AG20443 (cell line): ENCODE measurements around the gene CUX1.
"Not testable (repeated sequence)": the region's sequence is repeated elsewhere in the genome, so short reads cannot be mapped to it uniquely, and the experiment has no call there.

Experiments
- DNase-seq: peaks from one replicate; pipeline ENCODE4 v3.0.0; 2012; ENCODE audit warnings: low spot score, mixed read lengths

Gene CUX1

DNA sequence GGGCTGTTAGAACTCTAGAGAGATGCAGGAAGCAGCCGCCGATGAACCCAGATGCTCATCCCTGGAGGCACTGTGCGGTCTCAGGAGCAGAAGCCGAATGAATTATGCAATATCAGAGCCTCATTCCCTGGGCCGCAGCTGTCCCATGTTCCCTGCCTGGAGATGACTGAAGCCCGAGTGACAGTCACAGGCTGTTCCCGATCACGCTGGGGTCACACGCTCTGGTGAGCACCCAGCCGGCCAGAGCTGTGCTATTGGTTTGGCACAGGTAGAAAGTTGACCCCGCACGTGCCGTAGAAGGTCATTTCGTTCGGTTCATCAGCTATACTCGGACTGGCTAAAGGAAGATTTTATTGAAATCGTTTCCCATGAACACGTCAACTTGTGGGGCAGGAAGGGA is 328.7 kb downstream of the CUX1 start:
- no peak for DNase-seq

DNA sequence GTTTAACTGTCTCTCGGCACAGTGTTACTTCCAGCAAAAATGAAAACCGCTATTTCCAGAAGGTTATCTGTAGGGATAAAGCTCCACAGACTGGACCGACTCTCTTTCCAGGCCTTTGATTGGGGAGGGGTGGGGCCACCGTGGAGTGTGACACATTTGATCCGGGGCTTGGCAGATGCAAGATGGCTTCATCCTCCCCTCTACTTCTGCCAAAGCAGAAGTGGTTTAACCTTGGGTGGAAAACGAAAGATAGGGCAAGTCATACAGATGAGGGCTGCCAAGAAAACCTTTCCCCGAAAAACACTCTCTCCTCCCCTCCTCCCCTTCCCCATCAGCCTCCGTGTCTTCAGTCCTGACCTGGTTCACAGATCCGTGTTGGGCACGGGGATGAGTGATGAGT is 329.6 kb downstream of the CUX1 start:
- DNase-seq, result peak; percentile 39

DNA sequence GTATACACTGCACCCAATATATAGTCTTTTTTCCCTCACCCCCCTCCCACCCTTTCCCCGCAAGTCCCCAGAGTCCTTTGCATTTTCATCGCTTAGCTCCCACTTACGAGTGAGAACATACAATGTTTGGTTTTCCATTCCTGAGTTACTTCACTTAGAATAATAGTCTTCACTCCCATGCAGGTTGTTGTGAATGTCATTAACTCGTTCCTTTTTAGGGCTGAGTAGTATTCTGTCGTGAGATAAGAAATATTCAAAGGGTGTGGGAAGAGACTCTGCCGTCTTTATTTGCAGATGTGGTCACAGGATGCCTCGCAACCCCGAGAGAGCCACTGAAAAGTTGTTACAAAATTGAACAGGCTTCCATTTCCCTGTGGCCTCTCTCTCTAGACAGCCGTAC is 331.4 kb downstream of the CUX1 start:
- DNase-seq, result no peak

DNA sequence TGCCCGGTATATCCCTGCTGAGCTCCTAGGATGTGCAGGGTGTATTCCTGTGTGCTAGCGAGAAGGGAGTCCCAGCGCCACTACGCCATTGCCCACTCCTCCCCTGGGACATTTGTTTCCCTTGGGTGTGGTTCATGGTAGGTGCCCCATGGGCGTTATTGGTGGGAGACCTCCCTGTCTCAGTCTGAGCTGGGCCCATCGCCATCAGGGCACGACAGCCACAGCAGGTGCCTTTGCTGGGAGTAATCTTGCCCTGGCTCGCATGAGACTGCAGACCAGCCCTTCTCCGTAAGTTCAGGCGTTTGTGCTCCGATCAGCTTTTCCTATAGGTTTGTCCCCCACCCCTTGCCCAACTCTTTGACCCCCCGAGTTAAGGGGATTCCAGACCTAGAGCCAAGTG is 332.0 kb downstream of the CUX1 start:
- no peak for DNase-seq

DNA sequence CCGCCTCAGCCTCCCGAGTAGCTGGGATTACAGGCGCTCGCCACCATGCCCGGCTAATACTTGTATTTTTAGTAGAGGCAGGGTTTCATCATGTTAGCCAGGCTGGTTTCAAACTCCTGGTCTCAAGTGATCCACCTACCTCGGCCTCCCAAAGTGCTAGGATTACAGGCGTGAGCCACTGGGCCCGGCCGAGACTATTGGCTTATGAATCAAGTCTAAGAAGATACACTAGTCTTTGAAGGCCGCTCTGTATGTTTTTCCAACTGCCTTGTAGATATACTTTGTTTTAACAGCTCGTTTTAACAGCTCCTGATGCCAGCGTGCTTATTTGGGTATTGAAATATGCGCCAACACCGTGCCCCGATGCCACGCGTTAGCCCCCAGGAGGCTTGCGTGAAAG is 332.8 kb downstream of the CUX1 start:
- DNase-seq, result no peak

DNA sequence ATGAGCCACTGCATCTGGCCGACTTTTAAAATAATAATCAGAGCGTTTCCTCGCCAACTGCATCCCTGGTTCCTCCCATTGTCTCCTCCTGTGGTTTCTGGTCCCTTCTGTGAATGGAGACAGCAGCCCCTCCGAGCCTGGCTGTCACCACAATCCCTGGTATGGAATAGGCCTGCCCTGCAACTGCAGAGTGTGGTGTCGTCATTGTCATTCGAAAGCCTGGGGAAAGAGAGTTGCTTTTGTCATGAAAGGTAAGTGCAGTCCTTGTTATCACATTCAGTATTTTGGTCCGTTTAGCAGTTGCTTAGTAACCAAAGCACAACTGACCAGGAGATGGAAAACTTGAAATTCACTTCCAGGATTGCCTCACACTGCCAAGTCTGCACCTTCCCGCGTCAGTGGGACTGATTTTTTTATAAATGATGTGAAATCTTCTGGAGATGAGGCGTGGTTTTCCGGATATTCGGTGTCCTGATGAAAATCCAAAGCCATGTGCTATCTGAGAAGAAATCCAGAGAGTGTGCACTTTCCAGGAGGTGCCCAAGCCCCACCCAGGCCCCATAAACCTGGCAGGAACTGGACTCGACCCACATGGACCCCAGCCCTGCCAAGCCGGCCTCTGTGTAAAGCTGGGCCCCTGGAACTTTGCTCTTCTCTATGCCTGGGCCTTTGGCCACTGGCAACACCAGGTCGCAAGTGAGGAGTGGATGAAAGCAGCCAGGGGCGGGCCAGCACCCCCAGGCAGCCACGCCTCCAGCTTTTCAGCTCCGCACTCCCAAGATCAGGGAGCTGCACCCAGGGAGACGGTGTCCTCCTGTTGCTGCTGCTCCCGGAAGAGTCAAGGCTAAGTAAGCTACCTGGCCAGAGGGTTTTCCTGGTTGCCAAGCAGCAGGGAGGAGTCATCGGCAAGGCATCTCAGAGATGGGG is 335.5 kb downstream of the CUX1 start:
- no peak for DNase-seq

DNA sequence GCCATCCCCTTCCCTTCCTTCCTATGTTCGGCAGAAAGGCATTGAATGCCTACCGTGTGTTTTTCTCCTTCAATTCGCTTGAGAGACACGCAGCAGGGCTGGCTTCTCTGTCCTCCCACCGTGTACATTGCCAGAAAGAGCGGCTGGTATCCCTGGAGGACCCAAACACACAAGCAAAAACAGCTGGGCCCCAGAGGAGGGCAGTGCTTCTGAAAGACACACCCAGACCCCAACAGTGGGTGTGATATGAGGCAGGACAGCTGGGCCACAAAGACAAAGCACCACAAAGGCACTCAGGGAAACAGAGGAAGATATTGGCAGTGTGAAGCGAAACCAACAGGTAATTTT is 336.1 kb downstream of the CUX1 start:
- no peak for DNase-seq

DNA sequence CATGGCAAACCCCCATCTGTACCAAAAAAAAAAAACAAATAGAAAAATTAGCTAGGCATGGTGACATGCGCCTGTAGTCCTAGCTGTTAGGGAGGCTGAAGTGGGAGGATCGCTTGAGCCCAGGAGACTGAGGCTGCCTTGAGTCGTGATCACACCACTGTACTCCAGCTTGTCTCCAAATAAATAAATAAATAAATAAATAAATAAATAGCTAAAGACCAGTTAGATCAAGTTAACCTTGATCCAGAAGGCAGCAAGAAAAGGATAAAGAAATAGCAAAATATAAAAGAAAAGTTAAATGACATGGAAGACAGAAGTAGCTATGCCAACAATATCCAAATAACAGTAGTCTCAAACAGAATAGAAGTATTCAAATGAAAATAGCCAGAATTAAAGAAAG is 337.0 kb downstream of the CUX1 start:
- DNase-seq, result no peak

DNA sequence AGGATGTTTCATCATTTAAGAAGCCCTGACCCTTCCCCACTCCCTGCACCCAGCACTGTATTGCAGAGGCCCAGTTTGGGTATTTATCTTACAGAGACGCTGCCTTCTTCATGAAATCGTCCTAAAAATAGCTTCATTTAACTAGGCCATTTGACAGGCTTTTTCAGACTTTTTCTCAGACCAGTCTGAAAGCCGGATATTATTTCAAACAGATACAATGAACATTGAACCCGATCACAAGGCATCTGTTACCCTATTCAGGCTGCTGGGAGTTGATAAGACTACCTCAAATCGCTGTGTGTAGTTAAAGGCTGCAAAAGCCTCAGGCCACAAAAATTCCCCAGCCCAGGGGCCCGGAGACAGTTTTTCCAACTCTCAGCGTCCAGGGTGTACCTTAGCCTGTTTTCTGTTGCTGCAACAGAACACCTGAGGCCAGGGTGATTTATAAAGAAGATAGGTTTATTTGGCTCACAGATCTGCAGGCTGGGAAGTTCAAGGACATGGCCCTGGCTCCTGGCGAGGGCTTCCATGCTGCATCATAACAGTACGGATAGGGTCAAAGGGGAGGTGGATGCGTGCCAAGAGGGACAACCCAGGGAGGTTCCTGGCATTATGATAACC is 338.5 kb downstream of the CUX1 start:
- no peak for DNase-seq

DNA sequence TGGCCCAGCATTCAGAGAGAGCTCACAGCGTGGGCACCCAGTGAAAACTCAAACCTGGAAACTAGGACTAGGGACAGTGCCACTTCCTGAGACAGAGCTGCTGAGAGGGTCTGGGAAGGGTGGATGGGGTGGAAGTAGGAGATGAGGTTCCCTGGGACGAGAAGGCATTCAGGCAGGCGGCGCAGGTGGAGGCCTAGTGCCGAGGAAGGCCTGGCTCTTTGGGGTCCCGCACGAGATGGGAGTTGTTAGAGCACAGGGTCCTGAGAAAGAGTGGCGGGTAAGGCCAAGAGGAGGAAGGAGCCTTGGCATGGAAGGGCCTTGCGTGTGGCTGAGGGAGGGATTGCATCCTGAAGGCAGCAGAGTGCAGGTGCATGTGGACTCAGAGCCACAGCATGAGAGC is 339.4 kb downstream of the CUX1 start:
- DNase-seq, result no peak

DNA sequence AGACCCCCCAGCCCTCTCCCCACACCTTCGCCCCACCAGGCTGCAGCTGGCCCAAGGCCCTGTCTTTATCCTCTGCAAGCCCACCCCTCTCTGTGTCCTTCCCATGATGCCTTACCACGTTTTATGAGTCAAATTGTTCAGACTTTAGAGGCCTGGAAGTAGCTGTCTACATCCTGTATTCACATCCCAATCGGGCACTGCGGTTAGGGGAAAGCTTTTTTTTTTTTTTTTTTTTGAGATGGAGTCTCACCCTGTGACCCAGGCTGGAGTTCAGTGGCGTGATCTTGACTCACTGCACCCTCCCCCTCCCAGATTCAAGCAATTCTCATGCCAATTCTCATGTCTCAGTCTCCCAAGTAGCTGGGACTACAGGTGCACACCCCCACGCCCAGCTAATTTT is 347.7 kb downstream of the CUX1 start:
- DNase-seq, result no peak

DNA sequence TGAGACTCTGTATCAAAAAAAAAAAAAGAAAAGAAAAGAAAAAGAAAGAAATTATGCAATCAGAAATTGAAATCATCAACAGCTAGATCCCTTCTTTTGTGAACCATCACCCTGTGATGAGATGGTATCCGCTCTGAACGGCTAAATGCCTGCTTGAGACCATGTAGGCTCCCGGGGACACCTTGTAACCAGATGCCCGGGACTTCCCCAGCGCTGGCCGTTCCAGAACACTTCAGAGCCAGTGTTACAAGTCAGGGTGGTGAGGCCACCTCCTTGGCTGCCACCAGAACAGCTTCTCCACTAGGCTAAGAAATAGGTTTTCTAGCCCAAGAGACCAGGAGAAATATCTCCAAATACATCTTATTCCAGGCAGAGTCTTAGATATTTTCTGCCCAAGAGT is 349.8 kb downstream of the CUX1 start:
- no peak for DNase-seq

DNA sequence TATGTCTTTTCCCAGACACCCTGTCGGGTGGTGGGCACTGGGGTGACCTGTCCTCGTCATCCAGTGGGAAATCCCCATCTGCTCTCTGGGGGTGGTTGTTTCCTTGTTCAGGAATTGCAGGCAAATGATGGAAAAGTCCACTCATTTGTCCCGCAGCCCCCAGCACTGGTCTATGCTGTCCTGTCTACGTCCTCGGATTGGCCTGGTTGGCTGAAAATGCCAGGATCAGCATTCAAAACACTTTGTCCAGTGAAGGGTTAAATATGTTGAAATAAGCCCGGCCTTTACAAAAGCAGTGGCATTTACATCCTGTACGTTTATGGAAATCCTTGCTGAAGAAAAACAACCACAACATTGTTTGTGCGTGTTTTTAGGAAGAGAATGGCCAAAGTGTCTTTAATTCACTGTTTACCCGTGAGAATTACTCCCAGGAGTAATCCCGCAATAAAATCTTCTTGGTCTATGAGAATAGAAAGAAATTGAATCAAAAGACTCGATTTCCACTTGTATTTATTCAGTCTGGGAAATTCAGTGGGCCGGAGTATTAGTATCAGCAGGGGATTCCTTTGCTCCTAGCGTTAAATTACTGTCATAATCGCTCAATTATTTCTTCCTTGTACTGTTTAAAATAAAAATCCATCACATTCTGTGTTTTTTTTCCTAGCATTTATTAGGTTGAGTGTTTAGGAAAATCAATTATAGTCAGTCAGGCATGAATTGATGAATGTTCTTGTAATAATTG is 352.4 kb downstream of the CUX1 start:
- DNase-seq, result no peak

DNA sequence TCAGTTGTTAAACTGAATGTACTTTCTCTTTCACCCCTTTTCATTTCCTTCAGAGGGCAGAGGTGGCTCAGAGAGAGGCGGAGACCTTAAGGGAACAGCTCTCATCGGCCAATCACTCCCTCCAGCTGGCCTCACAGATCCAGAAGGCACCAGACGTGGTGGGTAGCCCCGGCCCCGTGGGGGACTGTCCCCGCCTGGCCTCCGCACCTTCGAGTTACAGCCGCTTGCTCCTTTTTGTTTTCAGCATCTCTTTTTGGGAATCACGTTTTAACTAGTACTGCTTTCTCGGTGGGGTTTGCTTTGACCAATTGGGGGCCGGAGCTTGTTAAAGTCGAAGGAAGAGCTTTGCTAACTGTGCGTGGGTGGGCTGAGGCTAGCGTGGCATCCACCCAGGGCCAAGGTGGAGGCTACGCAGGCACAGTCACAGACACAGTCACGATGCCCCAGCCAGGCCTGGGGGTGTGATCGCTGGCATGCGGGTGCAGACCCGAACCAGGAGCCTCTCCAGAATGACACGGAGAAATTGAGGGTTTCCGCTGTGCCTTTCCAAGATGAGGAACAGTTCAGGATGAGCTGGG is 353.1 kb downstream of the CUX1 start:
- no peak for DNase-seq

DNA sequence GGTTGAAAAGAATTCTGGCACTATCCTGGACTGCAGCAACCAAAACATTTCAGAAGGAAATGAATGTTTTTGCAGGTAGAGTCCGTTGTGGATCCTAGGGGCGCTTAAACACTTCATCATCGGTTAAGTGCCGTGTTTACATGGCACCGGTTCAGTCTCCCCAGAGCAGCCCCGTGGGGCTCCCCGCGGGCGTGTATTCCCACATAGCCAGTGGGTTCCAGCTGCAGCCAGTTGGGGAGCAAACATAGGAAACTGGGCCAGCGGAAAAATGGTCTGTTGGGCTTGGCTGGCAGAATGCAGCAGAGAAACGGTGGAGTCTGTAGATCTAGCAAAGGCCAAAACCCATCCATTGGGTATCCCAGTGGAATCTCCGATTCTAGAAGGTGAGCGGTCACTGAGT is 356.2 kb downstream of the CUX1 start:
- DNase-seq, result no peak

DNA sequence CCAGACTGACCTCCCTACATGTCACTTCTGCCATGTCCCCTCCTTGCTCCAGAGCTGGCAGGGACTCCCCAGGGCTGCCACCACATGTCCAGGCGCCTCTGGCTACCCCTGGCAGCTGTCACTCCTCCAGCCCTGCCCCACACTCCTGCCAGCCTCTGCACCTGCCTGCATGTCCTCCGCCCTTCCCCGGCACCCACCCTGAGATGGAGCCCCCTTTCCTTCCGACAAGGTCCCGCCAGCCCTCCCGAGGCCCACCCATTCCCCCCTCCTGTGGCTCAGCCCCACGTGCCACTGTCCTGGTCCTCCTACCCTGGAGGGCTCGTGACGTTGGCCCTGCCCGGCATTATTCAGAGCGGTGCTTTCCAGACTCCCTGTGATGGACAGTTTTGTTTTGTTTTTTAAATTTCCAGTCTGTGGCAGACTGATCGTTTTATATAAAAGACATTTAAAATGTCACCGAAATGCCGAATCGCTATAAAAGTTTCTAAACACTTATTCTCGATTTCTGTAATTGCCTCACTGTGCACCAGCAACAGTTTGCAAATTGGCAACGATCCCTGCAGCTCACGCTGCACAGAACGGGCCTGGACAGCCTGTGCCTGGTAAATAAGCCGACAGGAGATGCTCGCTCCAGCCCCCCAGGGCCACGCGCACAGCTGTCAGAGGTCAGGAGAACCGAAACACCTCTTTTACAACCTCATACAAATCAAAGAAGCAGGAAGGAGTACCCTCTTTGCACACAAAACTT is 358.2 kb downstream of the CUX1 start:
- no peak for DNase-seq

DNA sequence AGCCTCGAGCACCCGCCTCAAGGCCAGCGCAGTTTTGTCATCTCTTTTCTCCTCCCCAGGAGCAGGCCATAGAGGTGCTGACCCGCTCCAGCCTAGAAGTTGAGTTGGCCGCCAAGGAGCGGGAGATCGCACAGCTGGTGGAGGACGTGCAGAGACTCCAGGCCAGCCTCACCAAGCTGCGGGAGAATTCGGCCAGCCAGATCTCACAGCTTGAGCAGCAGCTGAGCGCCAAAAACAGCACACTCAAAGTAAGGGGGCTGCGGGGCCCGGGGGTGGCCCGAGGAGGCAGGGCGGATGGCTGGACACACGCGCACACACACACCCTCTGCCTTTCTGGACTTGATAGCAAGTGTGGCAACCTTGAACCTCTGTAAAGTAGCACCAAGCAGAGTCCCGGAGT is 361.0 kb downstream of the CUX1 start:
- no peak for DNase-seq

DNA sequence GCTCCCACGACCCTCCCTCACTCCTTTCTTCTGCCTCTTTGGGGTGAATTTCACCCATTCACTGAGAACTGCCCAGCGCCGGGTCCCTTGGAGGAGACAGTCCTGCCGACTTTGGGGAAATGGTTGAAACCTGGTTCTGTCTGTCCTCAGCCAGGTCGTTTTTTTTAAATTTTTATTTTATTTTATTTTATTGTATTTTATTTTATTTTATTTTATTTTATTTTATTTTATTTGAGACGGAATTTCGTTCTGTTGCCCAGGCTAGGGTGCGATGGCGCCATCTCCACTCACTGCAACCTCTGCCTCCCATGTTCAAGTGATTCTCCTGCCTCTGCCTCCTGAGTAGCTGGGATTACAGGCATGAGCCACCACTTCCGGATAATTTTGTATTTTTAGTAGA is 363.3 kb downstream of the CUX1 start:
- no peak for DNase-seq

DNA sequence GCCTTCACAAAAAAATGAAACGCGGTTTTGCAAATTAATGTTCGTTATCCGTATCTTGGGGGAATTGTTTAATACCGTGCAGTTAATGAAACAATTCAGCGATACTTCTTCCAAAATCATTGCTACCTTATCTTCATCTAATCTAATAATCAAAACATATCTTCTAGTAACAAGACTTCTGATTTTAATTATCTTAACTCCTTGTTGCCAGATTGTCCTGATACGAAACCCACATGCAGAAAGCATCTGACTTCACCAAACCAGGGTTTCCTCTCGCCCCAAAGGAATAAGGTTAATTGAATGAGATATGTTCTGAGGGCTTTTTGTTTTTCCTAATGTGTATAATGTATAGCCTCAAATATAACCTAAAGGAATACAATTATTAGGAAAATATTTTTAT is 364.1 kb downstream of the CUX1 start:
- no peak for DNase-seq

DNA sequence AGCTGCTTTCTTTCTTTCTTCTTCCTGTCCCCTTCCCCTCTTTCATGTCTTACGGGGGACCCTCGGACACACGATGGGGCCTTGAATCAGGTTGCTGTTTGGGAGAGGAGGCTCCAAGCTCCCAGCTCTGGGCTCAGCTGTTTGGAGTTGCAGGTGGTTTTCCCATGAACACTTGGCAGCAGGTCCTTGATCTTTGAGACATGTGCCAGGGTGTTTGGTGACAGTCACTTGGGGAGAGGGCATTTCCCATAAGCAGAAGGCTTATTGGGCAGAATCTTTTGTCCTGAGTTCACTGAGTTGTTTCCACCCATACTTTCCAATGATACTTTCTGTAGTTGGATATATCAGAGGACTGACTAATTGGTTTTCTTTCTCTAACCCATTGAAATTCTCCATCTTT is 364.6 kb downstream of the CUX1 start:
- no peak for DNase-seq

DNA sequence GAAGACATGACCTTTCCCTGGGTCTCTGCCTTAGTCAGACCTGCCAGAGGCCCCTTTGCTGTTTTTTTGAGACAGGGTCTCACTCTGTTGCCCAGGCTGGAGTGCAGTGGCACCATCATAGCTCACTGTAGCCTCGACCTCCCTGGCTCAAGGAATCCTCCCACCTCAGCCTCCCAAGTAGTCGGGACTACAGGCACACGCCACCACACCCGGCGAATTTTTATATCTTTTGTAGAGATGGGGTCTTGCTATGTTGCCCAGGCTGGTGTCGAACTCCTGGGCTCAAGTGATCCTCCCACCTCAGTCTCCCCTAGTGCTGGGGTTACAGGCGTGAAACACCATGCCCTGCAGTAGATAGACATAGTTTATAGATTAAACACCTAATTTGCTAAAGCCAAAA is 366.4 kb downstream of the CUX1 start:
- not testable (repeated sequence) for DNase-seq

DNA sequence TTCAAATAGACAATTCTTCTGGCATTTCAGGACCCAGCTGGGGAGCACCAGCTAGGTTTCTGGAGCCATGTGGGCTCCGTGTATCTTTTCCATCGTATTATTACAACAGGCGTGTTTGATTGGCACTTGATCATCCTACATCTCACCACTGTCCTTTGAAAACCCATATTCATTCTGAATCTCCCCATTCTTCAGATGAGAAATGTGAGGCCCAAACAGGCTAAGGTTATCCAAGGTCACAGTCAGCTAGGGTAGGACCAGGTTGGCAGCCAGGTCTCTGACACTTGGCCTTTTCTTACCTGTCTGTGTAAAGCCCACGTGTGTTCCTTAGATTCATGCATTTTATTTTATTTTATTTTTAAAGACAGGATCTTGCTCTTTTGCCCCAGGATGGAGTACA is 366.9 kb downstream of the CUX1 start:
- no peak for DNase-seq
